Activated CD8-positive, alpha-beta T cell treated with anti-CD3 and anti-CD28 coated beads for 36 hours (primary cell): ENCODE results near the gene CMSS1. TPM values are rescaled to one million over a fixed set of nuclear protein-coding genes. Genes with fewer than 3 reads are reported as not detected.

Source experiments
- ATAC-seq: fragments of 200-7000 bp; cut with Tn5 transposase; one replicate; pipeline ENCODE4 v1.10.0; 2021; ENCODE audit warnings: mild to moderate bottlenecking, moderate library complexity
- CTCF ChIA-PET: fragments of 350-600 bp; sonication (Branson Sonifier 250); formaldehyde crosslinking; loops from one replicate; lab custom pipeline; 2021; ENCODE audit warnings: antibody characterized with exemption; lab: Charles Lee
- POLR2A ChIA-PET: fragments of 350-600 bp; sonication (Branson Sonifier 250); formaldehyde crosslinking; loops from one replicate; lab custom pipeline; 2021; ENCODE audit warnings: antibody characterized with exemption; lab: Charles Lee
- DNase-seq: peaks from one replicate; pipeline ENCODE4 v3.0.0-alpha.2; 2020
- H3K27ac Mint-ChIP-seq: one replicate; pipeline ENCODE4 v1.8.0; 2021; ENCODE audit warnings: mild to moderate bottlenecking, mixed read lengths
- H3K27me3 Mint-ChIP-seq: one replicate; pipeline ENCODE4 v1.8.0; 2021; ENCODE audit warnings: mixed read lengths
- H3K36me3 Mint-ChIP-seq: one replicate; pipeline ENCODE4 v1.8.0; 2021; ENCODE audit warnings: low read depth, mixed read lengths
- H3K4me1 Mint-ChIP-seq: one replicate; pipeline ENCODE4 v1.8.0; 2021; ENCODE audit warnings: low read depth, mixed read lengths
- H3K4me3 Mint-ChIP-seq: one replicate; pipeline ENCODE4 v1.8.0; 2021; ENCODE audit warnings: mild to moderate bottlenecking, moderate library complexity, mixed read lengths
- H3K9me3 Mint-ChIP-seq: one replicate; pipeline ENCODE4 v1.8.0; 2021; ENCODE audit warnings: mixed read lengths
- intact Hi-C: fragments of 100-400 bp; cut with micrococcal nuclease; formaldehyde crosslinking; loops from one replicate; pipeline ENCODE4 v1.10.0; 2022
- total RNA-seq, 2 experiments: library from RNA; stranded (reverse); gene quantifications; one replicate each; pipeline ENCODE4 v1.2.3, GENCODE V29; 2021
- TF ChIP-seq, protein P1 (sequence below): fragments of 200-600 bp; IDR thresholded peaks from one replicate; pipeline ENCODE4 v1.8.0; 2022; ENCODE audit warnings: antibody characterized with exemption, mild to moderate bottlenecking

CMSS1 gene
- total RNA-seq, 2 experiments from 2014 or later = 93.9 to 110 TPM

DNA sequence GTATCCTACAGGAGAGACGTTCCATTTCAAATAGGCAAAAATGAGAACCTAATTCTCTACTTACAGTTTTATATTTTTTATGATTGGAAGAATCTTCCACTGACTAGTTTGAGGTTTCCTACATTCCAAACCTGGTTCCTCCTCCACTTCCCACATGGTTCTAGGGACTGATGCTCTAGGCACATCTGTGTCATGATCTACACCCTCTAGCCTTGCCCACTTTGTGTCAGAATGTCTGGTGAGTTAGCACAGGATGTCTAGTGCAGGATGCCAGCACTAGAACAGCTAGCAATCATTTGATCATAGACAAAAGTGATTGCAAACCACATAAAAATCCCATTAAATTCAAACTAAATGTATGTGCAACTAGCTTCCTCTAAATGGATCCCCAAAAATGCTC is 323.3 kb downstream of the CMSS1 start:
- Mint-ChIP-seq H3K4me1 (peaks cover 6% of the 10 kb centered on the region), H3K27ac (no peak overlapping the region), H3K9me3 (peaks cover 10% of the 10 kb centered on the region), H3K4me3 (no peak overlapping the region), H3K36me3 (peaks cover 30% of the 10 kb centered on the region), H3K27me3 (no peaks in the 10 kb centered on the region)
- intact Hi-C loops = no loop called here
- CTCF ChIA-PET = no interaction called here
- POLR2A ChIA-PET = no interaction called here
- ATAC-seq = no peak
- TF ChIP-seq, protein P1, sequence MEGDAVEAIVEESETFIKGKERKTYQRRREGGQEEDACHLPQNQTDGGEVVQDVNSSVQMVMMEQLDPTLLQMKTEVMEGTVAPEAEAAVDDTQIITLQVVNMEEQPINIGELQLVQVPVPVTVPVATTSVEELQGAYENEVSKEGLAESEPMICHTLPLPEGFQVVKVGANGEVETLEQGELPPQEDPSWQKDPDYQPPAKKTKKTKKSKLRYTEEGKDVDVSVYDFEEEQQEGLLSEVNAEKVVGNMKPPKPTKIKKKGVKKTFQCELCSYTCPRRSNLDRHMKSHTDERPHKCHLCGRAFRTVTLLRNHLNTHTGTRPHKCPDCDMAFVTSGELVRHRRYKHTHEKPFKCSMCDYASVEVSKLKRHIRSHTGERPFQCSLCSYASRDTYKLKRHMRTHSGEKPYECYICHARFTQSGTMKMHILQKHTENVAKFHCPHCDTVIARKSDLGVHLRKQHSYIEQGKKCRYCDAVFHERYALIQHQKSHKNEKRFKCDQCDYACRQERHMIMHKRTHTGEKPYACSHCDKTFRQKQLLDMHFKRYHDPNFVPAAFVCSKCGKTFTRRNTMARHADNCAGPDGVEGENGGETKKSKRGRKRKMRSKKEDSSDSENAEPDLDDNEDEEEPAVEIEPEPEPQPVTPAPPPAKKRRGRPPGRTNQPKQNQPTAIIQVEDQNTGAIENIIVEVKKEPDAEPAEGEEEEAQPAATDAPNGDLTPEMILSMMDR = no peak
- DNase-seq = no peak

DNA sequence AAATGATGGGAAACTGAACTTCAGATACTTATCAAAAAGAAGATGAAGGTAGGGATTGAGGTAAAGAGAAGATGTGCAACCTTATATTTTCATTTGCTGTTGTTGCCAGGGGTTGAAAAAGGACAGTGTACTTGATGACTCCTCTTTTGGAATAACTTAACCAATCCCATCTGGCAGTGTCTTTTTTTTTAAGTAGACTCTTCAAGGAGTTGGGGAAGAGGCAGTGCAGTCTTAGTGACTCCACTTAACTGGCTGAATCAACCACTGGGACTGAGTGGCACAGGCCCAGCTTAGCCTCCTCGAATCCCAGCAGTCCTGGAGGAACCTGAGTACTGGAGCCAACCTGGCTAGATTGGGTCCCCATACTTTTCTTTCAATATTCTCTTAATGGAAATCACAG is 323.9 kb downstream of the CMSS1 start:
- Mint-ChIP-seq H3K4me1 (peaks cover 6% of the 10 kb centered on the region), H3K36me3 (peaks cover 30% of the 10 kb centered on the region), H3K27ac (no peak overlapping the region), H3K27me3 (no peaks in the 10 kb centered on the region), H3K4me3 (no peak overlapping the region), H3K9me3 (peaks cover 10% of the 10 kb centered on the region)
- ChIA-PET CTCF (no interaction called here), POLR2A (no interaction called here)
- ATAC-seq (no peak), DNase-seq (no peak)
- TF ChIP-seq, protein P1 = no peak
- intact Hi-C loops = no loop called here

DNA sequence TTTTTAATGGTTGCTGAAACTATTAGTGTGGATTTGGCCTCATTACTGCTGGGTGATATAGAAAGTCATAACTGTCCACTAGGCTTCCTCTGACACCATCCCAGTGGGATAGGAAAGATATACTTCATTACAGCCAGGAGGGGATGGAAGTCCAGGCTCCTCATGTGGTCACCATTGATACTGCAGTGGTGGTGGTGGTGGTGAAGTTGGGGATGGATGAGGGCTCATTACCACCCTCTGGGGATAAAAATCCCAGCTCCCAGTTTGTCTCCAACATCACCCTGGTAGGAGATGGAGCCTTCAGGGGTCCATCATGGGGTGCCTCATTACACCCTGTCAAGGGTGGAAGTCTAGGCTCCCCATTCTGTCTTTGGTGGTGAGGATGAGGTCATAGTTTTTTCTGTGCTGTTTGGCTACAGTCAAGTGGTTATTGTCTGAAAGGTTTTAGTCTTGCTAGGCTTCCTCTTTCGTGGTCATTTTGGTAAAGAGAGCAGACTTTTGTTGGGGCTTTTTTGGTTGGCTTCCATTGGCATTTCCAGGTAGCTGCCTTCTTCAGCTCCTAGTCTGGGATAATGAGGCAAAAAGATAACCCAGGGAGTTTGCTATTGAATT is 326.7 kb downstream of the CMSS1 start:
- Mint-ChIP-seq H3K27ac (no peak overlapping the region), H3K9me3 (peaks cover 10% of the 10 kb centered on the region), H3K27me3 (no peaks in the 10 kb centered on the region), H3K36me3 (peaks cover 27% of the 10 kb centered on the region), H3K4me1 (peaks cover 6% of the 10 kb centered on the region), H3K4me3 (no peak overlapping the region)
- ATAC-seq = peak; percentile 58
- TF ChIP-seq, protein P1 = no peak
- intact Hi-C loops = no loop called here
- no peak for DNase-seq
- POLR2A ChIA-PET = no interaction called here
- CTCF ChIA-PET = no interaction called here

DNA sequence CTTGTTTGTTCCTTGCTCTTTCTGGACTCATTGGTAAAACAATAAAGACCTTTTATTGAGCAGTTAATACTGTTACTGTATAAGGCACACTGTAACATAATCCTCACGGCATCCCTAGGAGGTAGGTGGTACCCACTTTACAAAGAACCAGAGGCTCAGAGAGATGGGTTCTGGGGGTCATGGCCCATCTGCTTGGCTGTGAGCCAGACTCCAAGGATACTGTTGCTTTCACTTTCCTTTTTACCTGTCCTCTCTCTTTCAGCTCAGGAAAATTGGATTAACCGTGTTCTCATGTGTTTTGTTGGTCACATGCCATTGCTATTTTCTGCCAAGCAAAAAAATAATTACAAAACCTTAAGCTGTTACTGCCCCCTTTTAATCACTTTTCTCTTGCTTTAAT is 331.5 kb downstream of the CMSS1 start:
- Mint-ChIP-seq H3K36me3 (peaks cover 39% of the 10 kb centered on the region), H3K27ac (no peak overlapping the region), H3K27me3 (no peaks in the 10 kb centered on the region), H3K9me3 (peaks cover 8% of the 10 kb centered on the region), H3K4me1 (peaks cover 11% of the 10 kb centered on the region), H3K4me3 (no peak overlapping the region)
- ChIA-PET CTCF (no interaction called here), POLR2A (no interaction called here)
- DNase-seq (no peak), ATAC-seq (no peak)
- TF ChIP-seq, protein P1 = no peak
- intact Hi-C loops = no loop called here

DNA sequence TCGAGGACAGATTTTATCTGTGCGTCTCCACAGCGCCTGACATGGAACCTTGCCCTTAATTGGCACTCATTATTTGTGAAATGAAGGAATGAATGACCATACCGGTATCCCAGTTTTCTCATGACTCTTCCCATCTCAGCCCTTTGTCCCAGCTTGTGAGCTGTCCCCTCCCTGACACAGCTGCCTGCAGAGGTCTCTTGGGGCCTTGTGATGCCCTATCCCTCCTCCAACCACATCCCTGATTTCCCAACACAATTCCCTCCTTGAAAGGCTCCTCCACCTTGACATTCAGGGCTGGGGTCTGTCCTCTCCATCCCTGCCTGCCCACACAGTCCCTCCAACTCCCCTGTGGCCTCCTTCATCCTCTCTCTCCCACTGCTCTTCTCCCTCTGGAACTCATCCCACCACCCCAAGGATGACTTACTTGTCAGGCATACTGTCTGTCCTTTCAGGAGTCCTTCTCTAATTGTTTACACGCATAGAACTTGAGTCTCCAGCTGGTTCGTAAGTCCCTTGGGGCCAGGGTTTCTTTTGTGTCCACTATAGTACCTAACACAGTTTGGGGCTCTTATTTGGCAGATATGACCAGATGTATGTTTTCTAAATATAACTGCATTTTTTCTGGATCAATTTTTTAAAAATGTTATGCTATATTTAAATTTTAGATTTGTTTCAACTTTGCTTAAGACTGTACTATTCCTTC is 332.2 kb downstream of the CMSS1 start:
- H3K4me3 Mint-ChIP-seq = no peak overlapping the region
- H3K27me3 Mint-ChIP-seq = no peaks in the 10 kb centered on the region
- TF ChIP-seq, protein P1 = no peak
- no peak for ATAC-seq
- H3K27ac Mint-ChIP-seq = no peak overlapping the region
- peaks cover 6% of the 10 kb centered on the region for H3K4me1 Mint-ChIP-seq
- peaks cover 8% of the 10 kb centered on the region for H3K9me3 Mint-ChIP-seq
- POLR2A ChIA-PET = no interaction called here
- intact Hi-C loops = no loop called here
- no peak for DNase-seq
- CTCF ChIA-PET = no interaction called here
- peaks cover 42% of the 10 kb centered on the region for H3K36me3 Mint-ChIP-seq
